GM12878 (cell line): ENCODE data around the gene TUBA3E. TPM values are rescaled to one million over a fixed set of nuclear protein-coding genes. Genes with fewer than 3 reads are reported as not detected.

Source experiments
- ATAC-seq: fragments of 200-7000 bp; cut with Tn5 transposase; 3 replicates; pipeline ENCODE4 v1.9.1; 2020; ENCODE audit warnings: mild to moderate bottlenecking, moderate library complexity
- BruUV-seq: library from RNA; stranded (reverse); fragments of 400-500 nt; replicated peaks from 2 replicates; lab custom pipeline; 2021; lab: Mats Ljungman, UMichigan
- CTCF ChIA-PET: fragments of 300-600 bp; sonication (Branson Sonifier 250); formaldehyde crosslinking; extraction: SDS; loops from one replicate; lab custom pipeline; 2021; ENCODE audit warnings: inconsistent platforms; lab: Yijun Ruan, JAX
- POLR2A ChIA-PET: fragments of 350-600 bp; formaldehyde crosslinking; extraction: SDS; loops from one replicate; lab custom pipeline; 2021; ENCODE audit warnings: inconsistent platforms; lab: Charles Lee
- RAD21 ChIA-PET: fragments of 300-600 bp; sonication (Branson Sonifier 250); formaldehyde crosslinking; loops from one replicate; lab custom pipeline; 2023; ENCODE audit warnings: antibody characterized with exemption; ENCODE audit not compliant: unreplicated experiment; lab: Charles Lee
- SMC1A ChIA-PET: fragments of 300-600 bp; sonication (Branson Sonifier 250); formaldehyde crosslinking; loops from one replicate; lab custom pipeline; 2023; ENCODE audit not compliant: unreplicated experiment, uncharacterized antibody; lab: Charles Lee
- DNase-seq: peaks from one replicate; pipeline ENCODE4 v3.0.0-alpha.2; 2011; ENCODE audit warnings: low read depth, low spot score
- FAIRE-seq: peaks from 3 replicates; lab custom pipeline; 2011; peaks lifted over from hg19 to GRCh38; lab: Jason Lieb, UNC
- H2AFZ ChIP-seq: 2 replicates; pipeline ENCODE4 v1.6.0; 2011; ENCODE audit warnings: low read depth, low read length, control low read depth; ENCODE audit not compliant: control insufficient read depth
- H3K27ac ChIP-seq: 2 replicates; pipeline ENCODE4 v1.5.1; 2011; ENCODE audit warnings: control low read depth; ENCODE audit not compliant: control insufficient read depth, insufficient read depth
- H3K27me3 ChIP-seq, 2 experiments: replicated peaks in 1 of 2; 2 replicates each; pipeline versions ENCODE4 v1.6.0 to v1.6.1; 2011; ENCODE audit warnings: low read length in 1 of 2; ENCODE audit not compliant: control insufficient read depth in 2 of 2, insufficient read depth in 2 of 2
- H3K36me3 ChIP-seq, 2 experiments: 2 replicates each; pipeline ENCODE4 v1.5.1; 2011; ENCODE audit warnings: low read length in 1 of 2; ENCODE audit not compliant: control insufficient read depth in 2 of 2, insufficient read depth in 2 of 2
- H3K4me1 ChIP-seq: 2 replicates; pipeline ENCODE4 v1.6.1; 2011; ENCODE audit warnings: mild to moderate bottlenecking, low read length, moderate library complexity, mixed read lengths; ENCODE audit not compliant: control insufficient read depth, insufficient read depth
- H3K4me2 ChIP-seq: 2 replicates; pipeline ENCODE4 v1.6.0; 2011; ENCODE audit warnings: control low read depth; ENCODE audit not compliant: control insufficient read depth, insufficient read depth
- H3K4me3 ChIP-seq: fragments of 200-600 bp; sonication (generic); 2 replicates; pipeline ENCODE4 v1.5.1; 2016
- H3K79me2 ChIP-seq: 2 replicates; pipeline ENCODE4 v1.6.0; 2011; ENCODE audit warnings: low read length; ENCODE audit not compliant: control insufficient read depth, insufficient read depth
- H3K9ac ChIP-seq: 2 replicates; pipeline ENCODE4 v1.8.0; 2011; ENCODE audit warnings: low read length, control low read depth, mixed read lengths; ENCODE audit not compliant: control insufficient read depth, insufficient read depth
- H3K9me3 ChIP-seq: replicated peaks from 3 replicates; pipeline ENCODE4 v1.5.1; 2011; ENCODE audit warnings: mild to moderate bottlenecking, low read length; ENCODE audit not compliant: control insufficient read depth, insufficient read depth
- H4K20me1 ChIP-seq: 2 replicates; pipeline ENCODE4 v1.6.0; 2011; ENCODE audit not compliant: control insufficient read depth, insufficient read depth
- BCL11A ChIP-seq: IDR thresholded peaks from 2 replicates; pipeline ENCODE4 v1.6.1; 2011; ENCODE audit warnings: low read depth, low read length
- BMI1 ChIP-seq: fragments of 450-650 bp; IDR thresholded peaks from 2 replicates; pipeline ENCODE4 v1.6.1; 2016; ENCODE audit warnings: mild to moderate bottlenecking, moderate library complexity, borderline replicate concordance
- CREB1 ChIP-seq: IDR thresholded peaks from 2 replicates; pipeline ENCODE4 v1.6.1; 2012; ENCODE audit warnings: low read depth, mild to moderate bottlenecking, inconsistent platforms
- CREM ChIP-seq: IDR thresholded peaks from 2 replicates; pipeline ENCODE4 v1.6.1; 2014; ENCODE audit warnings: antibody characterized with exemption, low read depth
- EED ChIP-seq: sonication (generic); IDR thresholded peaks from 2 replicates; pipeline ENCODE4 v1.6.1; 2016; ENCODE audit warnings: antibody characterized with exemption, low read depth
- NFXL1 ChIP-seq: fragments of 450-650 bp; IDR thresholded peaks from 2 replicates; pipeline ENCODE4 v1.6.1; 2017; ENCODE audit warnings: antibody characterized with exemption, mild to moderate bottlenecking, borderline replicate concordance
- NKRF ChIP-seq: fragments of 450-650 bp; conservative IDR thresholded peaks from 2 replicates; pipeline ENCODE4 v1.6.1; 2017; ENCODE audit warnings: mild to moderate bottlenecking, moderate library complexity
- STAT1 ChIP-seq: fragments of 450-650 bp; conservative IDR thresholded peaks from 2 replicates; pipeline ENCODE4 v1.6.1; 2014; ENCODE audit warnings: antibody characterized with exemption, mild to moderate bottlenecking
- ZBED1 ChIP-seq: IDR thresholded peaks from 2 replicates; pipeline ENCODE4 v1.6.1; 2016; ENCODE audit warnings: borderline replicate concordance
- ZBTB11 ChIP-seq: fragments of 450-650 bp; formaldehyde crosslinking; IDR thresholded peaks from 2 replicates; pipeline ENCODE4 v1.5.0; 2022; ENCODE audit warnings: mild to moderate bottlenecking, missing genetic modification characterization
- WGBS: methylation state at CpG from one replicate; pipeline ENCODE4 v1.1.6; 2016; ENCODE audit warnings: low lambda C conversion rate; ENCODE audit not compliant: insufficient replicate concordance, insufficient coverage; ENCODE audit errors: missing lambda C conversion rate; 5-methylcytosine and 5-hydroxymethylcytosine counted together
- in situ Hi-C: fragments of 300-500 bp; cut with MboI; formaldehyde crosslinking; loops from 9 replicates; pipeline ENCODE4 v1.14.3; 2018; ENCODE audit warnings: mixed read lengths
- intact Hi-C: fragments of 100-400 bp; cut with micrococcal nuclease; formaldehyde crosslinking; loops from one replicate; pipeline ENCODE4 v1.14.2; 2022; ENCODE audit not compliant: unreplicated experiment
- polyA plus RNA-seq, 11 experiments: library from polyadenylated mRNA; depleted of rRNA in 4 of 11; unstranded in 6 of 11; stranded (reverse) in 5 of 11; fragments of >200 nt; fragmentation: Nextera tagmentation in 4 of 11; fragmentation: Illumina TruSeq in 1 of 11; extraction: Ambion mirVana in 4 of 11; extraction: Trizol in 1 of 11; gene quantifications; 1 replicate in 1 of 11; 2 replicates in 10 of 11; pipeline versions ENCODE4 v1.2.1 to v1.2.3, GENCODE V29; 2011 to 2016; ENCODE audit warnings: inconsistent platforms in 2 of 11, missing spikeins in 2 of 11, low read depth in 1 of 11
- total RNA-seq, 4 experiments: library from RNA; depleted of rRNA in 3 of 4; stranded (reverse); fragments of >200 nt in 3 of 4; fragmentation: Illumina TruSeq in 1 of 4; extraction: Trizol in 1 of 4; gene quantifications; 2 replicates each; pipeline versions ENCODE4 v1.2.1 to v1.2.3, GENCODE V29; 2013 to 2021
- TF ChIP-seq, protein P1 (sequence below): fragments of 450-650 bp; IDR thresholded peaks from 2 replicates; pipeline ENCODE4 v1.6.1; 2018; ENCODE audit warnings: borderline replicate concordance, mild to moderate bottlenecking; ENCODE audit not compliant: partially characterized antibody
- TF ChIP-seq, protein P2 (sequence below): IDR thresholded peaks from 2 replicates; pipeline ENCODE4 v1.6.1; 2012; ENCODE audit warnings: mild to moderate bottlenecking, low read depth, low read length

The TUBA3E gene
- total and polyA plus RNA-seq, 10 of the 15 experiments (the other 5 are each of a cell fraction or from before 2014, with no cell fraction given) = not detected

DNA sequence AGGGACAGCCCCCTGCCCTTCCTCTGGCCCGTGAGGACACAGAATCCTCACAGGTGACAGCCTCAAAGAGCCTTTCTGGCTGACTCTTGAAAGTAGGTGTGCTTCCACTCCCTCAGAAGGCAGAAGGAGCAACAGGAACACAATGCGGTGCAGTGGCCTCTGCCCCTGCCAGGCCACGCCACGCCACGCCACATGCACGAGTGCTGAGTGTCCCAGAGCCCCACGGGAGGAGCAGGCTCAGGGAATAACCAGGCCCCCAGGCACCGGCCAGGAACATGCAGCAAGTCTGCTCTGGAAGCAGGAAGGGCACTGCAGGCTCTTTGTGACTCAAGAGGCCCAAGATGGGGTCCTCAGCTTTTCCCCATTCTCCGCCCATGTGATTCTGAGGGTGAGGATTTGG, 35.3 kb downstream of the TUBA3E start:
- SMC1A ChIA-PET = no interaction called here
- CTCF ChIA-PET = no interaction called here
- no peaks in the 10 kb centered on the region for H4K20me1 ChIP-seq
- FAIRE-seq (no peak), DNase-seq (no peak), ATAC-seq (no peak)
- intact Hi-C loops = no loop called here
- POLR2A ChIA-PET = no interaction called here
- RAD21 ChIA-PET = no interaction called here
- no peaks in the 10 kb centered on the region for H3K9me3 ChIP-seq
- no peak overlapping the region for H2AFZ ChIP-seq
- in situ Hi-C loops = no loop called here
- 85% methylated on average over 7 of the region's 9 CpGs for WGBS
- no peaks in the 10 kb centered on the region for H3K27me3 ChIP-seq
- no TSS peak for BruUV-seq
- H3K4me1 ChIP-seq = peaks cover 9% of the 10 kb centered on the region
- H3K79me2 ChIP-seq = no peaks in the 10 kb centered on the region
- no peak overlapping the region for H3K4me3 ChIP-seq
- no peak overlapping the region for H3K9ac ChIP-seq
- no peak for TF ChIP-seq NKRF
- TF ChIP-seq BMI1 = no peak
- TF ChIP-seq, protein P1, sequence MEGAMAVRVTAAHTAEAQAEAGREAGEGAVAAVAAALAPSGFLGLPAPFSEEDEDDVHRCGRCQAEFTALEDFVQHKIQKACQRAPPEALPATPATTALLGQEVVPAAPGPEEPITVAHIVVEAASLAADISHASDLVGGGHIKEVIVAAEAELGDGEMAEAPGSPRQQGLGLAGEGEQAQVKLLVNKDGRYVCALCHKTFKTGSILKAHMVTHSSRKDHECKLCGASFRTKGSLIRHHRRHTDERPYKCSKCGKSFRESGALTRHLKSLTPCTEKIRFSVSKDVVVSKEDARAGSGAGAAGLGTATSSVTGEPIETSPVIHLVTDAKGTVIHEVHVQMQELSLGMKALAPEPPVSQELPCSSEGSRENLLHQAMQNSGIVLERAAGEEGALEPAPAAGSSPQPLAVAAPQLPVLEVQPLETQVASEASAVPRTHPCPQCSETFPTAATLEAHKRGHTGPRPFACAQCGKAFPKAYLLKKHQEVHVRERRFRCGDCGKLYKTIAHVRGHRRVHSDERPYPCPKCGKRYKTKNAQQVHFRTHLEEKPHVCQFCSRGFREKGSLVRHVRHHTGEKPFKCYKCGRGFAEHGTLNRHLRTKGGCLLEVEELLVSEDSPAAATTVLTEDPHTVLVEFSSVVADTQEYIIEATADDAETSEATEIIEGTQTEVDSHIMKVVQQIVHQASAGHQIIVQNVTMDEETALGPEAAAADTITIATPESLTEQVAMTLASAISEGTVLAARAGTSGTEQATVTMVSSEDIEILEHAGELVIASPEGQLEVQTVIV = no peak
- no peak for TF ChIP-seq BCL11A
- TF ChIP-seq, protein P2, sequence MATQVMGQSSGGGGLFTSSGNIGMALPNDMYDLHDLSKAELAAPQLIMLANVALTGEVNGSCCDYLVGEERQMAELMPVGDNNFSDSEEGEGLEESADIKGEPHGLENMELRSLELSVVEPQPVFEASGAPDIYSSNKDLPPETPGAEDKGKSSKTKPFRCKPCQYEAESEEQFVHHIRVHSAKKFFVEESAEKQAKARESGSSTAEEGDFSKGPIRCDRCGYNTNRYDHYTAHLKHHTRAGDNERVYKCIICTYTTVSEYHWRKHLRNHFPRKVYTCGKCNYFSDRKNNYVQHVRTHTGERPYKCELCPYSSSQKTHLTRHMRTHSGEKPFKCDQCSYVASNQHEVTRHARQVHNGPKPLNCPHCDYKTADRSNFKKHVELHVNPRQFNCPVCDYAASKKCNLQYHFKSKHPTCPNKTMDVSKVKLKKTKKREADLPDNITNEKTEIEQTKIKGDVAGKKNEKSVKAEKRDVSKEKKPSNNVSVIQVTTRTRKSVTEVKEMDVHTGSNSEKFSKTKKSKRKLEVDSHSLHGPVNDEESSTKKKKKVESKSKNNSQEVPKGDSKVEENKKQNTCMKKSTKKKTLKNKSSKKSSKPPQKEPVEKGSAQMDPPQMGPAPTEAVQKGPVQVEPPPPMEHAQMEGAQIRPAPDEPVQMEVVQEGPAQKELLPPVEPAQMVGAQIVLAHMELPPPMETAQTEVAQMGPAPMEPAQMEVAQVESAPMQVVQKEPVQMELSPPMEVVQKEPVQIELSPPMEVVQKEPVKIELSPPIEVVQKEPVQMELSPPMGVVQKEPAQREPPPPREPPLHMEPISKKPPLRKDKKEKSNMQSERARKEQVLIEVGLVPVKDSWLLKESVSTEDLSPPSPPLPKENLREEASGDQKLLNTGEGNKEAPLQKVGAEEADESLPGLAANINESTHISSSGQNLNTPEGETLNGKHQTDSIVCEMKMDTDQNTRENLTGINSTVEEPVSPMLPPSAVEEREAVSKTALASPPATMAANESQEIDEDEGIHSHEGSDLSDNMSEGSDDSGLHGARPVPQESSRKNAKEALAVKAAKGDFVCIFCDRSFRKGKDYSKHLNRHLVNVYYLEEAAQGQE = no peak
- TF ChIP-seq CREB1 = no peak
- TF ChIP-seq ZBTB11 (CRISPR knock-in tag) = no peak
- TF ChIP-seq STAT1 = no peak
- TF ChIP-seq ZBED1 = no peak
- no peak for TF ChIP-seq NFXL1
- TF ChIP-seq CREM = no peak
- TF ChIP-seq EED = no peak
- H3K27ac ChIP-seq = no peak overlapping the region
- H3K36me3 ChIP-seq = peaks cover 7 to 13% of the 10 kb centered on the region in 2 experiments; a peak in 3 of 4 replicates
- H3K4me2 ChIP-seq = no peak overlapping the region
